IMR-90 (cell line): ENCODE measurements around the gene PLA2G2C. TPM values are rescaled to one million over a fixed set of nuclear protein-coding genes. Genes with fewer than 3 reads are reported as not detected.

Source experiments
- ATAC-seq: fragments of 200-7000 bp; cut with Tn5 transposase; 2 replicates; pipeline ENCODE4 v1.9.1; 2020; ENCODE audit warnings: low read depth, mild to moderate bottlenecking, moderate library complexity
- BruUV-seq: library from RNA; stranded (reverse); fragments of 400-500 nt; replicated peaks from 2 replicates; lab custom pipeline; 2021; lab: Mats Ljungman, UMichigan
- CTCF ChIA-PET: fragments of 300-600 bp; formaldehyde crosslinking; extraction: SDS; loops from one replicate; lab custom pipeline; 2021; ENCODE audit warnings: antibody characterized with exemption; lab: Yijun Ruan, JAX
- POLR2A ChIA-PET: fragments of 300-600 bp; sonication (Branson Sonifier 250); formaldehyde crosslinking; loops from one replicate; lab custom pipeline; 2022; ENCODE audit warnings: antibody characterized with exemption; ENCODE audit not compliant: unreplicated experiment; lab: Charles Lee
- DNase-seq: peaks from one replicate; pipeline ENCODE4 v3.0.0; 2013
- H2AFZ ChIP-seq: replicated peaks from 2 replicates; pipeline ENCODE3; 2013; ENCODE audit warnings: low read length, mild to moderate bottlenecking; ENCODE audit not compliant: poor library complexity
- H2AK5ac ChIP-seq: 2 replicates; pipeline ENCODE4 v1.6.1; 2013; ENCODE audit warnings: low read depth, low read length, inconsistent platforms
- H2AK9ac ChIP-seq: replicated peaks from 2 replicates; pipeline ENCODE3; 2013; ENCODE audit warnings: mild to moderate bottlenecking, low read depth, low read length, moderate library complexity; ENCODE audit not compliant: poor library complexity
- H2BK120ac ChIP-seq: 2 replicates; pipeline ENCODE4 v1.6.1; 2013; ENCODE audit warnings: low read depth, low read length, inconsistent platforms
- H2BK15ac ChIP-seq: 3 replicates; pipeline ENCODE4 v1.6.1; 2013; ENCODE audit warnings: low read depth, low read length, inconsistent platforms
- H2BK20ac ChIP-seq: 2 replicates; pipeline ENCODE4 v1.6.1; 2013; ENCODE audit warnings: low read depth, mild to moderate bottlenecking, inconsistent platforms, low read length, moderate library complexity
- H2BK5ac ChIP-seq: 2 replicates; pipeline ENCODE4 v1.6.1; 2013; ENCODE audit warnings: mild to moderate bottlenecking, low read depth, low read length, inconsistent platforms; ENCODE audit not compliant: poor library complexity, severe bottlenecking
- H3K14ac ChIP-seq: replicated peaks from 2 replicates; pipeline ENCODE4 v1.6.1; 2013; ENCODE audit warnings: low read depth, low read length, inconsistent platforms
- H3K18ac ChIP-seq: 2 replicates; pipeline ENCODE4 v1.6.1; 2013; ENCODE audit warnings: low read depth, low read length, control low read depth
- H3K23ac ChIP-seq: 2 replicates; pipeline ENCODE4 v1.6.1; 2013; ENCODE audit warnings: low read depth, low read length, inconsistent platforms
- H3K27ac ChIP-seq: 2 replicates; pipeline ENCODE4 v1.5.1; 2013; ENCODE audit warnings: mild to moderate bottlenecking, control low read depth, low read length; ENCODE audit not compliant: insufficient read depth
- H3K27me3 ChIP-seq: 2 replicates; pipeline ENCODE4 v1.6.1; 2013; ENCODE audit warnings: low read length; ENCODE audit not compliant: control insufficient read depth, insufficient read depth
- H3K36me3 ChIP-seq: 2 replicates; pipeline ENCODE4 v1.6.1; 2013; ENCODE audit warnings: low read length, mixed read lengths; ENCODE audit not compliant: control insufficient read depth, insufficient read depth
- H3K4ac ChIP-seq: 2 replicates; pipeline ENCODE4 v1.6.1; 2013; ENCODE audit warnings: low read depth, low read length, inconsistent platforms
- H3K4me1 ChIP-seq: 2 replicates; pipeline ENCODE4 v1.6.1; 2013; ENCODE audit warnings: low read length, mixed read lengths; ENCODE audit not compliant: control insufficient read depth, insufficient read depth
- H3K4me2 ChIP-seq: 2 replicates; pipeline ENCODE4 v1.6.1; 2013; ENCODE audit warnings: low read depth, mild to moderate bottlenecking, control low read depth, low read length, moderate library complexity
- H3K4me3 ChIP-seq: 2 replicates; pipeline ENCODE4 v1.5.1; 2013; ENCODE audit warnings: low read depth, mild to moderate bottlenecking, control low read depth, low read length, moderate library complexity; ENCODE audit not compliant: insufficient read depth
- H3K56ac ChIP-seq: 2 replicates; pipeline ENCODE4 v1.6.1; 2013; ENCODE audit warnings: low read length, inconsistent platforms; ENCODE audit not compliant: insufficient read depth; ENCODE audit errors: extremely low read depth
- H3K79me1 ChIP-seq, 2 experiments: 2 replicates each; pipeline ENCODE4 v1.6.1; 2013; ENCODE audit warnings: low read length in 2 of 2, inconsistent platforms in 1 of 2, low read depth in 1 of 2
- H3K9ac ChIP-seq: 2 replicates; pipeline ENCODE4 v1.6.1; 2013; ENCODE audit warnings: low read depth, low read length, control low read depth
- H3K9me1 ChIP-seq: 2 replicates; pipeline ENCODE4 v1.6.1; 2013; ENCODE audit warnings: low read length, inconsistent platforms; ENCODE audit not compliant: insufficient read depth
- H3K9me3 ChIP-seq: 2 replicates; pipeline ENCODE4 v1.6.1; 2013; ENCODE audit warnings: low read length; ENCODE audit not compliant: control insufficient read depth, insufficient read depth
- H4K20me1 ChIP-seq: 2 replicates; pipeline ENCODE4 v1.6.1; 2013; ENCODE audit warnings: low read length, inconsistent platforms; ENCODE audit not compliant: insufficient read depth
- H4K5ac ChIP-seq: 2 replicates; pipeline ENCODE4 v1.6.1; 2013; ENCODE audit warnings: mild to moderate bottlenecking, low read depth, low read length, control low read depth
- H4K8ac ChIP-seq, 2 experiments: 2 replicates each; pipeline ENCODE4 v1.6.1; 2013; ENCODE audit warnings: low read depth in 2 of 2, low read length in 2 of 2, control low read depth in 1 of 2, inconsistent platforms in 1 of 2
- H4K91ac ChIP-seq: 2 replicates; pipeline ENCODE4 v1.6.1; 2013; ENCODE audit warnings: low read depth, low read length, inconsistent platforms; ENCODE audit not compliant: insufficient read depth
- BHLHE40 ChIP-seq: fragments of 150-350 bp; IDR thresholded peaks from 2 replicates; pipeline ENCODE4 v1.6.1; 2016; ENCODE audit warnings: mild to moderate bottlenecking, low read depth, low read length
- FOS ChIP-seq: fragments of 150-350 bp; IDR thresholded peaks from 2 replicates; pipeline ENCODE4 v1.6.1; 2016; ENCODE audit warnings: low read depth, low read length
- MAFK ChIP-seq: IDR thresholded peaks from 2 replicates; pipeline ENCODE4 v1.6.1; 2012; ENCODE audit warnings: low read depth, low read length, improper control_type of control experiment
- MAZ ChIP-seq: IDR thresholded peaks from 2 replicates; pipeline ENCODE4 v1.6.1; 2012; ENCODE audit warnings: low read depth, mild to moderate bottlenecking, low read length, improper control_type of control experiment, moderate library complexity, borderline replicate concordance
- POLR2A ChIP-seq: IDR thresholded peaks from 2 replicates; pipeline ENCODE4 v1.6.1; 2012; ENCODE audit warnings: mild to moderate bottlenecking, low read depth, low read length
- RAD21 ChIP-seq: IDR thresholded peaks from 2 replicates; pipeline ENCODE4 v1.6.1; 2012; ENCODE audit warnings: low read length, improper control_type of control experiment
- RCOR1 ChIP-seq: IDR thresholded peaks from 2 replicates; pipeline ENCODE4 v1.6.1; 2012; ENCODE audit warnings: mild to moderate bottlenecking, low read length, improper control_type of control experiment; ENCODE audit not compliant: insufficient replicate concordance
- SMC3 ChIP-seq: fragments of 150-350 bp; IDR thresholded peaks from 2 replicates; pipeline ENCODE4 v1.6.1; 2016; ENCODE audit warnings: low read depth, mild to moderate bottlenecking, antibody characterized with exemption, low read length, moderate library complexity
- whole genome bisulfite sequencing, 2 experiments: methylation state at CpG; one replicate each; pipeline versions ENCODE4 v1.1.5 to v1.1.7; 2013; ENCODE audit warnings: missing lambda C conversion rate in 2 of 2; ENCODE audit not compliant: insufficient read length in 1 of 2; ENCODE audit errors: extremely low coverage in 2 of 2; 5-methylcytosine and 5-hydroxymethylcytosine counted together
- dilution Hi-C: fragments of 300-500 bp; cut with HindIII; formaldehyde crosslinking; loops from one replicate; pipeline ENCODE4 v1.14.3; 2018; ENCODE audit warnings: low sequenced_read_pairs; ENCODE audit not compliant: unreplicated experiment
- in situ Hi-C: fragments of 300-500 bp; cut with MboI; formaldehyde crosslinking; loops from 3 replicates; pipeline ENCODE4 v1.14.3; 2019; ENCODE audit warnings: low sequenced_read_pairs, inconsistent platforms, mixed read lengths
- intact Hi-C: fragments of 100-400 bp; cut with micrococcal nuclease; formaldehyde crosslinking; loops from 2 replicates; pipeline ENCODE4 v1.10.0; 2022
- polyA plus RNA-seq, 3 experiments: library from polyadenylated mRNA; depleted of rRNA; stranded (reverse); fragments of >200 nt; gene quantifications; 2 replicates each; pipeline ENCODE4 v1.2.3, GENCODE V29; 2012; ENCODE audit warnings: low replicate concordance in 1 of 3
- total RNA-seq: library from RNA; depleted of rRNA; stranded (reverse); fragments of >200 nt; gene quantifications from 2 replicates; pipeline ENCODE4 v1.2.3, GENCODE V29; 2012

PLA2G2C gene
- total and polyA plus RNA-seq, 2 of the 4 experiments (the other 2 are of a cell fraction): not detected

DNA sequence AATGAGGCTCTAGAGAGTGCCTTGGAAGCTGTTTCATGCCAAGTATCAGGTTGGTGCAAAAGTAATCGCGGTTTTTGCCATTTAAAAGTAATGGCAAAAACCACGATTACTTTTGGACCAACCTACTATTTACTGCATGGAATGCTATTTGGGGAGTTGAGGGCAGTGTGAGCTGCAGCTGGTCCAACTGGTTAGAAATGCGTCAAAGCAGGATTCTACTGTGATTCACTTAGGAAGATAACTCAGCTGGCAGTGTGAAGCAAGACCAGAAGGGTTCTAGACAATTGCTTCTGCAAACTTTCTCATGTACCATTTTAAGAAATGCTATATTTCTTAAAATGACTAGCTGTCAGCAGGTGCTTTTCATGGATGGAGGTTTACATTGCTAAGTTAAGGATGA is 21.2 kb upstream of the PLA2G2C start:
- no peak overlapping the region for H3K56ac ChIP-seq

More for the DNA sequence above, 21.2 kb upstream of the PLA2G2C start:
- H3K14ac ChIP-seq: no peak overlapping the region
- H4K5ac ChIP-seq: no peak overlapping the region
- no peak overlapping the region for H2BK15ac ChIP-seq
- H3K4me3 ChIP-seq: no peak overlapping the region
- no peak overlapping the region for H2AFZ ChIP-seq
- no peak overlapping the region for H3K23ac ChIP-seq
- no peaks in the 10 kb centered on the region for H3K4me1 ChIP-seq
- in situ Hi-C loops (loop anchor here (25.0 kb wide), 1 partner anchor 430 kb away; the partner anchor contains the start of gene PINK1), dilution Hi-C loops (no loop called here), intact Hi-C loops (no loop called here)
- no peak overlapping the region for H3K18ac ChIP-seq
- H4K20me1 ChIP-seq: no peaks in the 10 kb centered on the region
- no peak overlapping the region for H2BK5ac ChIP-seq
- no peak overlapping the region for H4K8ac ChIP-seq
- H2BK20ac ChIP-seq: no peak overlapping the region
- no peak overlapping the region for H3K4me2 ChIP-seq
- H3K79me1 ChIP-seq: no peaks in the 10 kb centered on the region
- WGBS, 2 experiments: no CpG with 5 or more reads among the region's 4 CpGs
- ChIA-PET CTCF (no interaction called here), POLR2A (no interaction called here)
- no peak overlapping the region for H3K9ac ChIP-seq
- peaks cover 18% of the 10 kb centered on the region for H3K27me3 ChIP-seq
- BruUV-seq: no TSS peak
- H2AK5ac ChIP-seq: no peak overlapping the region
- no peaks in the 10 kb centered on the region for H3K9me3 ChIP-seq
- H2BK120ac ChIP-seq: no peak overlapping the region
- no peak overlapping the region for H3K27ac ChIP-seq
- TF ChIP-seq BHLHE40 (no peak), POLR2A (no peak), MAZ (no peak), RAD21 (no peak), FOS (no peak), SMC3 (no peak), MAFK (no peak), RCOR1 (no peak)
- H4K91ac ChIP-seq: no peak overlapping the region
- no peak for DNase-seq
- no peak overlapping the region for H2AK9ac ChIP-seq
- ATAC-seq: no peak
- H3K36me3 ChIP-seq: no peaks in the 10 kb centered on the region
- no peak overlapping the region for H3K4ac ChIP-seq
- H3K9me1 ChIP-seq: peaks cover 3% of the 10 kb centered on the region; the same call in 1 of the 2 replicates
